GM10266 (cell line): ENCODE results near the gene ABCA1.

Experiments used
- DNase-seq: peaks from one replicate; pipeline ENCODE4 v3.0.0; 2012; ENCODE audit errors: extremely low spot score
- CTCF ChIP-seq: IDR thresholded peaks from 2 replicates; pipeline ENCODE4 v1.5.1; 2012; ENCODE audit warnings: mild to moderate bottlenecking, low read depth; ENCODE audit not compliant: control insufficient read depth, insufficient read depth; ENCODE audit errors: missing control alignments

Gene ABCA1

DNA sequence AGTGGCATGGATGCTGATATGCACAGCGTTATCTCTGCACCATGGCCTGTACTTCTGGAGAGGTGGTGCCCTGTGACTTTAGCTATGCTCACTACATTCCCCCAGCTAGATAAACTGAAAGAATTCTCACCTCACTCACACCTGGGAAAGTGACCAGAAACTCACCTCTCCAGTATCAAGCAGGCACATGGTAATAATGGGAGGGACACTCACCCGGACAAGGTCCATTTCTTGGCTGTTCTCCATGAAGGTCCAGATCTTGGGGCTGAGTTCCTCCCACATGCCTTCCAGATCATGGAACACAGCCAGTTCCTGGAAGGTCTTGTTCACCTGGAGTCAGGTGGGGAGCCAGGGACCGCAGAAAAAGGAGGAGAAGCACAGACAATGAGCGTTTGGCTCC is 91.2 kb downstream of the ABCA1 start:
- no peak for TF ChIP-seq CTCF
- no peak for DNase-seq

DNA sequence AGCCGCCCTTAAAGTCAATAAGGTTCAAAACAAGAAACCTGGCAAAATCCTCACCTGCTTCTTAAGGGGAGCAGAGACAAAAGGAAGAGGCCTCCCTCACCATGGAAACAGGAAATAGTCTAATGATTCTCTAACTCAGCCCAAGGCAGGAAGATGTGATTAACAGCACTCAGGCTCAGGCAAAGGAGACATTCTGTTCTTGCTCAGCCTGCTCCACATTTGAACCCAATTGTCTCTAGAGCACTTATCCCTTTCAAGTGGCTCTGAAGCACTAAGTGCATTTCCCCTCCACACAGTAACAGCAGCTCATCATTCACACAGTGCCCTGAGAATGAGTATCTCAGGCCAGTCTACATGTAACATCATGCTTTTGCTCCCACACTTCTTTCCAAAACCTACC is 91.7 kb downstream of the ABCA1 start:
- no peak for TF ChIP-seq CTCF
- DNase-seq, result no peak

DNA sequence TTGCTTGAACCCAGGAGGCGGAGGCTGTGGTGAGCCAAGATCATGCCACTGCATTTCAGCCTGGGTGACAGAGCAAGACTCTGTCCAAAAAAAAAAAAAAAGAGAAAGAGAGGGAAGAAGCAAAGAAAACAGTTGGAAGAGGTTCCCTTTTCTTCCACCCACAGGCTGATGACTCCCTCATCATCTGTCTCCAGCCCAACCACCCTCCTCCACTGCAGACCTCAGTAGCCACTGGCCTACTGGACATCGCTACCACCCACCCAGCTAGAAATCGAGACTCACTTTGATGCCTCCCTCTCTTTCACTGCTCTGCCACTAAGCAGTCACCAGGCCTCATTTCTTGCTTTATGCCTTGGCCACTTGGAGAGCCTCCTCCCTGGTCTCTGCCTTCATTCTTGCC is 92.8 kb downstream of the ABCA1 start:
- DNase-seq, result no peak
- no peak for TF ChIP-seq CTCF

DNA sequence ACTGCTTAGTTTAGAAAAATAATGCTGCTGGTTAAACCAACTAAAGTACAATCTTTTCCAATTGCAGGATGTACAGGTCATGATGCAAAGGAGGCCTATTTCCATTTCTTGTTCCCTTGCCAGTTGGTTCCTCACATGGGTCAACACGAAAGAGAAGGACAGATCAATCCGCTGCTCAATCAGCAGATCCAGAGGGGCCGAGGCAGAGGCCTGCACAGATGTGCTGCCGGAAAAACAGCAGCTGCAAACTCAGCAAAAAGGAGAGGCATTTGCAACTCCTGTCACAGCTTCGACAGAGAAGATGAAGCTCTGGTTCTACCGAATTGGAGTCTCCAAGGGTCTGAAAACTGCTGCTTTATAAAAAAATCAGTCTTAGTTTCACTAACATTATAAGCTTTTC is 94.3 kb downstream of the ABCA1 start:
- no peak for DNase-seq
- no peak for TF ChIP-seq CTCF

- TF ChIP-seq CTCF, result no peak
- DNase-seq, result no peak
Measured at GRCh38 chr9:104831681-104832080, 96.3 kb downstream of the ABCA1 start.

DNA sequence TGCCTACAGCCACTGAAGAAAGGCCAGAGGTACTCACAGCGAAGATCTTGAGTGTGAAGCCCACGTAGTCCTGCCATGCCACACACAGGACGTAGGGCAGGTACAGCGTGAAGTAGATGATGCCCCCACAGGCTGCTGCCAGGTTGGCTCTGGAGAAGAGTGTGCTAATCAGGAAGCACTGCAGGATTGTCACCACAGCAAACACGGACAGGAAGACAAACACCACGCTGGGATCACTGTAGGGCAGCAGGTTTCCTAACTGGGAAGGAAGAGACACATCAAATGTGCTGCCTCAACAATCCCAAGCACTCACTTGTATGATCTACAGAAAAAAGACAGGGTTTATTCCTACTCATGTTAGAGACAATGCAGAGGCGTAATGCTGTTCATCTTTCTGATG is 101.0 kb downstream of the ABCA1 start:
- no peak for TF ChIP-seq CTCF
- DNase-seq, result no peak

DNA sequence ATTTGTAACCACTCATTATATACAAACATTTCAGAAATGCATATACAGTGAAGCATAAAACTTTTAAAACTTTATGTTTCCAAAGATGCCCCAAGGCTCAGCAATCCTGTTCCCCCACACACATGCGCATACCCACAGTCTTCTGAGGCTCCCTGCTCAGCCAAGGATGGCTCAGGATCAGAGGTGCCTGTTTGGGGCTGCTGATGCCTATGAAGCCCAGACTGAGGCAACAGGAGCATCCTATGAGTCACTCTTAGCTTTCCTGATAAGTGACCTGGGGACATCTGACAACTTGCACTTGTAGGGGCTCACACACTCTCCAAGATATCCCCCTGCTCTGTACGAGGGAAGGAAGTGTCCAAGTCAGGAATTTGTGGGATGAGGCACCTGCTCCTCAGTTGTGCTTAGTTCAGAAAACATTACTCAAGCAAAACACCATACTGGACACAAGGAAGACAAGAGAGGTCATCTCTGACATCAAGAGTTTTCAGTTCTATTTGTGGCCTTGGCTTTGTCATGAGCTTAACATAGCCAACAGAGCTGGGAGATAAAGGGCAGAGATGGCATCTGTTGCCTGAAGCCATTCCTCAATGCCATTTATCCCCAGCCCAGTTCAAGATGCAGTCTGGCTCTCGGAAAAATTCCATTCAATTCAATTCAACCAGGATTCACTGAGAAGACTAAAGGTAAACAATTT is 101.7 kb downstream of the ABCA1 start:
- no peak for TF ChIP-seq CTCF
- DNase-seq, result no peak
